GM23338 (cell line): ENCODE measurements around the gene ZDHHC8. TPM values are rescaled to one million over a fixed set of nuclear protein-coding genes. Genes with fewer than 3 reads are reported as not detected.
A peak's percentile ranks its signal among the peaks of the same experiment; 100 is the strongest.

ENCODE experiments used
- ATAC-seq: fragments of 200-7000 bp; cut with Tn5 transposase; 3 replicates; pipeline ENCODE4 v1.9.1; 2020
- DNase-seq: peaks from one replicate; pipeline ENCODE4 v3.0.0-alpha.2; 2015; ENCODE audit warnings: low spot score
- H2AFZ ChIP-seq: fragments of 200-600 bp; sonication (generic); 2 replicates; pipeline ENCODE4 v1.8.0; 2016; ENCODE audit warnings: antibody characterized with exemption, mild to moderate bottlenecking, moderate library complexity
- H3F3A ChIP-seq: fragments of 200-600 bp; sonication (generic); replicated peaks from 2 replicates; pipeline ENCODE4 v1.8.0; 2017; ENCODE audit warnings: antibody characterized with exemption, mixed run types, low read depth
- H3K27ac ChIP-seq: fragments of 200-600 bp; sonication (generic); 2 replicates; pipeline ENCODE4 v1.6.1; 2016; ENCODE audit warnings: low read depth
- H3K27me3 ChIP-seq: fragments of 200-600 bp; sonication (generic); 2 replicates; pipeline ENCODE4 v1.8.0; 2016; ENCODE audit warnings: mild to moderate bottlenecking, mixed run types, moderate library complexity; ENCODE audit not compliant: insufficient read depth
- H3K36me3 ChIP-seq: fragments of 200-600 bp; sonication (generic); 2 replicates; pipeline ENCODE4 v1.8.0; 2016; ENCODE audit warnings: mild to moderate bottlenecking; ENCODE audit not compliant: insufficient read depth
- H3K4me1 ChIP-seq: fragments of 200-600 bp; sonication (generic); 2 replicates; pipeline ENCODE4 v1.8.0; 2016; ENCODE audit warnings: mild to moderate bottlenecking, moderate library complexity; ENCODE audit not compliant: insufficient read depth
- H3K4me2 ChIP-seq: fragments of 200-600 bp; sonication (generic); 2 replicates; pipeline ENCODE4 v1.7.1; 2017; ENCODE audit warnings: mixed run types
- H3K4me3 ChIP-seq: fragments of 200-600 bp; sonication (generic); 2 replicates; pipeline ENCODE4 v1.6.1; 2016; ENCODE audit warnings: mixed run types
- H3K79me2 ChIP-seq: fragments of 200-600 bp; sonication (generic); replicated peaks from 2 replicates; pipeline ENCODE4 v1.8.0; 2017; ENCODE audit warnings: mild to moderate bottlenecking; ENCODE audit not compliant: insufficient read depth
- H3K9me2 ChIP-seq: fragments of 200-600 bp; sonication (generic); 2 replicates; pipeline ENCODE4 v1.8.0; 2017; ENCODE audit not compliant: insufficient read depth
- H4K20me1 ChIP-seq: fragments of 200-600 bp; sonication (generic); replicated peaks from 2 replicates; pipeline ENCODE4 v1.8.0; 2017; ENCODE audit warnings: mild to moderate bottlenecking; ENCODE audit not compliant: insufficient read depth
- H3K27ac Mint-ChIP-seq: 2 replicates; pipeline ENCODE4 v1.8.0; 2020; ENCODE audit warnings: inconsistent platforms, mild to moderate bottlenecking, moderate library complexity, mixed read lengths
- H3K27me3 Mint-ChIP-seq: 3 replicates; pipeline ENCODE4 v1.8.0; 2022; ENCODE audit warnings: low read depth, mild to moderate bottlenecking, moderate library complexity, mixed read lengths, inconsistent platforms; ENCODE audit not compliant: insufficient read depth, poor library complexity
- H3K36me3 Mint-ChIP-seq: 3 replicates; pipeline ENCODE4 v1.8.0; 2021; ENCODE audit warnings: low read depth, mild to moderate bottlenecking, inconsistent platforms, moderate library complexity, mixed read lengths
- H3K4me1 Mint-ChIP-seq: 3 replicates; pipeline ENCODE4 v1.8.0; 2020; ENCODE audit warnings: mild to moderate bottlenecking, inconsistent platforms, mixed read lengths
- H3K4me3 Mint-ChIP-seq: 3 replicates; pipeline ENCODE4 v1.8.0; 2021; ENCODE audit warnings: moderate library complexity, mild to moderate bottlenecking, inconsistent platforms, mixed read lengths
- H3K9me3 Mint-ChIP-seq: 3 replicates; pipeline ENCODE4 v1.8.0; 2020; ENCODE audit warnings: moderate library complexity, mild to moderate bottlenecking, inconsistent platforms, mixed read lengths
- CREB1 ChIP-seq: fragments of 250-450 bp; sonication (Bioruptor Pico); IDR thresholded peaks from 2 replicates; pipeline ENCODE4 v1.5.0; 2020; ENCODE audit warnings: low read depth, mild to moderate bottlenecking, moderate library complexity
- JUNB ChIP-seq: IDR thresholded peaks from one replicate; pipeline ENCODE4 v1.6.1; 2016; ENCODE audit warnings: antibody characterized with exemption; ENCODE audit not compliant: unreplicated experiment
- NANOG ChIP-seq: IDR thresholded peaks from 2 replicates; pipeline ENCODE4 v1.6.1; 2016; ENCODE audit warnings: antibody characterized with exemption, borderline replicate concordance
- ZNF331 ChIP-seq: fragments of 250-450 bp; sonication (Bioruptor Pico); IDR thresholded peaks from 2 replicates; pipeline ENCODE4 v1.5.0; 2020; ENCODE audit warnings: low read depth, mild to moderate bottlenecking, moderate library complexity
- polyA plus RNA-seq: library from polyadenylated mRNA; unstranded; fragments of >200 nt; fragmentation: Nextera tagmentation; extraction: Ambion mirVana; gene quantifications from 2 replicates; pipeline ENCODE4 v1.2.1, GENCODE V29; 2016
- total RNA-seq: library from RNA; depleted of rRNA; stranded (reverse); fragments of >200 nt; shearing (Covaris generic); gene quantifications from 2 replicates; pipeline ENCODE4 v1.2.3, GENCODE V29; 2014
- TF ChIP-seq, protein P1 (sequence below): IDR thresholded peaks from 2 replicates; pipeline ENCODE4 v1.6.1; 2016; ENCODE audit warnings: antibody characterized with exemption
- TF ChIP-seq, protein P2 (sequence below), 2 experiments: fragments of 200-600 bp in 1 of 2; sonication (generic) in 1 of 2; conservative IDR thresholded peaks; 2 replicates each; pipeline versions ENCODE4 v1.5.1 to v1.6.1; 2016 to 2017; ENCODE audit warnings: antibody characterized with exemption in 2 of 2, low read depth in 2 of 2, mild to moderate bottlenecking in 2 of 2, moderate library complexity in 1 of 2
- TF ChIP-seq, protein P3 (sequence below): IDR thresholded peaks from one replicate; pipeline ENCODE4 v1.6.1; 2018; ENCODE audit warnings: antibody characterized with exemption; ENCODE audit not compliant: unreplicated experiment

ZDHHC8 gene
- total and polyA plus RNA-seq, 2 experiments from 2014 or later = 13.7 to 47.6 TPM

DNA sequence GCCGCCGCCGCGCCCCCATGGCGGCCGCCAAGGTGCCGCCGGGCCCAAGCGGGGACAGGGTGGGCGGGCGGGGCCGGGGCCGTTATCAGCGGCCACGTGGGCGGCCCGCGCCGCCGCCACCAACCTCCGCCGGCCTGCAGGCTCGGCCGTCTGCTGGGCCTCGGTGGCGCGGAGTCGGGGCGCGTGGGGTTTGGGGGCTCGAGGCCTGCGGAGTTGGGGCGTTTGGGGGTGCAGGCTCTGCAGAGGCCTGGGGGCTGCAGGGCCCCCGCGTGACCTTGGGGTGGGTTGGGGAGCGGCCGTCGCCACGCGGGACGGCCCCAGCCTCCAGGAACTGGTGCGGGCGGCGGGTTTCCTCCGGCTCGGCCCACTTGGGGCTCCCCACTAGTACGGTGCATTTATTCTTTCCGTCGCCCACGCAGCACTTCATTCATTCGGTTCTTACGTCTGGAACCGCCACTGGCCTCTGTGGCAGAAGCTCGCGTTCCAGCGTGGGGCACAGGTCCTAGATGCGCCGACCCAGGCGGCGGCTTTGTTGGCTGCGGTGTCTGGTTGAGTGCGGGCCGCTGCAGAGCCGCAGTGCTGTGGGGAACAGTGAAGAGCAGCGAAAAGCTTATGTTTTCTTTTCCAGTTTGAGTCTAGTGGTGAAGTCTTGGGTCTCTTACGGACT is 13.8 kb upstream of the ZDHHC8 start:
- H3F3A ChIP-seq = peaks cover 7% of the 10 kb centered on the region; the same call in 1 of the 2 replicates
- H3K9me3 Mint-ChIP-seq = no peaks in the 10 kb centered on the region
- peak overlapping the region; percentile 98 for H3K4me2 ChIP-seq
- H3K4me1 ChIP-seq = peaks cover 16% of the 10 kb centered on the region
- ATAC-seq = peak; percentile 2; the same call in 1 of the 3 replicates
- peaks cover 28% of the 10 kb centered on the region for H3K27me3 Mint-ChIP-seq
- peaks cover 37% of the 10 kb centered on the region for H3K36me3 ChIP-seq
- H3K79me2 ChIP-seq = peaks cover 65% of the 10 kb centered on the region
- peaks cover 20% of the 10 kb centered on the region for H3K4me1 Mint-ChIP-seq
- peak; percentile 32 for DNase-seq
- H3K27me3 ChIP-seq = no peaks in the 10 kb centered on the region
- H3K9me2 ChIP-seq = no peaks in the 10 kb centered on the region
- H3K27ac Mint-ChIP-seq = peak overlapping the region; percentile 96
- peak overlapping the region; percentile 85 for H3K27ac ChIP-seq
- peak overlapping the region; percentile 94 for H3K4me3 Mint-ChIP-seq
- H4K20me1 ChIP-seq = peaks cover 24% of the 10 kb centered on the region
- peaks cover 66% of the 10 kb centered on the region for H3K36me3 Mint-ChIP-seq
- H2AFZ ChIP-seq = no peak overlapping the region
- H3K4me3 ChIP-seq = peak overlapping the region; percentile 98
- TF ChIP-seq CREB1 (CRISPR knock-in tag) (no peak), NANOG (no peak)

DNA sequence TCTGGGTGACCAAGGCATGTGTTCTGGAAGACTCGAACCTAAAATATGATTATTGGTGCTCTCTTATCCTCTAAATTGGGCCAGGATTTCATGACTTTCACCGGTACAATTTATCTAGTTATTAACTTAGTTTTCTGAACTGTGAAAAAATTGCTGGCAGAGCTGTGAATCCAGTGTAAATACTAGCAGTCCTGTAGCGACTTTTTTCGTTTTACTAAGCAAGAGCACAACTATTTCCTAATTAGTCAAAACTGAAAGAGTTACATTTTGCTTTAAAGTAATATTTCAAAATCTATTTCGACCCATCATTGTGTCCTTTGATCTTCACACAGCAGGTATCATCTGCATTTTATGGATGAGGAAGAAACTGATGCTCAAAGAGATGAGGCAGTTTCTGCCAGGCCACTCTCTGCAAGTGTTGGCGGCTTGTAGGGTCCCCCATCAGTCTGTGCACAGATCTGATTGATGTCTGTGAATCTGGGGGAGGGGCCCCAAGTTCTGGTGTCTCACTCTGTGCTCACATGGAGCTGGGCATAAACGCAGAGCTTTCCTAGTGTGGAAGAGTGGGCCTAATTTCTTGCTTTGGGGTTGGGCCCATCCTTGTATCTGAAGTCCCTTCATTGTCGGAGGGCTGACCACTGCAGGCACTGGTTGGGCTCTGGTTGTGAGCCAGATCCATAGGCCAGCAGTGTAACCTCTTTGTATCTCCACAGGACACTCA is 13.1 kb upstream of the ZDHHC8 start:
- H3K4me1 Mint-ChIP-seq = peaks cover 20% of the 10 kb centered on the region
- H3K27me3 ChIP-seq = no peaks in the 10 kb centered on the region
- H3K4me2 ChIP-seq = peak overlapping the region; percentile 98
- H3K9me2 ChIP-seq = no peaks in the 10 kb centered on the region
- H4K20me1 ChIP-seq = peaks cover 24% of the 10 kb centered on the region
- no peak for DNase-seq
- H3K4me3 Mint-ChIP-seq = peak overlapping the region; percentile 94
- H2AFZ ChIP-seq = no peak overlapping the region
- TF ChIP-seq ZNF331 (CRISPR knock-in tag) = no peak
- TF ChIP-seq, protein P1, sequence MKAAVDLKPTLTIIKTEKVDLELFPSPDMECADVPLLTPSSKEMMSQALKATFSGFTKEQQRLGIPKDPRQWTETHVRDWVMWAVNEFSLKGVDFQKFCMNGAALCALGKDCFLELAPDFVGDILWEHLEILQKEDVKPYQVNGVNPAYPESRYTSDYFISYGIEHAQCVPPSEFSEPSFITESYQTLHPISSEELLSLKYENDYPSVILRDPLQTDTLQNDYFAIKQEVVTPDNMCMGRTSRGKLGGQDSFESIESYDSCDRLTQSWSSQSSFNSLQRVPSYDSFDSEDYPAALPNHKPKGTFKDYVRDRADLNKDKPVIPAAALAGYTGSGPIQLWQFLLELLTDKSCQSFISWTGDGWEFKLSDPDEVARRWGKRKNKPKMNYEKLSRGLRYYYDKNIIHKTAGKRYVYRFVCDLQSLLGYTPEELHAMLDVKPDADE = no peak
- TF ChIP-seq JUNB = no peak
- TF ChIP-seq, protein P2, sequence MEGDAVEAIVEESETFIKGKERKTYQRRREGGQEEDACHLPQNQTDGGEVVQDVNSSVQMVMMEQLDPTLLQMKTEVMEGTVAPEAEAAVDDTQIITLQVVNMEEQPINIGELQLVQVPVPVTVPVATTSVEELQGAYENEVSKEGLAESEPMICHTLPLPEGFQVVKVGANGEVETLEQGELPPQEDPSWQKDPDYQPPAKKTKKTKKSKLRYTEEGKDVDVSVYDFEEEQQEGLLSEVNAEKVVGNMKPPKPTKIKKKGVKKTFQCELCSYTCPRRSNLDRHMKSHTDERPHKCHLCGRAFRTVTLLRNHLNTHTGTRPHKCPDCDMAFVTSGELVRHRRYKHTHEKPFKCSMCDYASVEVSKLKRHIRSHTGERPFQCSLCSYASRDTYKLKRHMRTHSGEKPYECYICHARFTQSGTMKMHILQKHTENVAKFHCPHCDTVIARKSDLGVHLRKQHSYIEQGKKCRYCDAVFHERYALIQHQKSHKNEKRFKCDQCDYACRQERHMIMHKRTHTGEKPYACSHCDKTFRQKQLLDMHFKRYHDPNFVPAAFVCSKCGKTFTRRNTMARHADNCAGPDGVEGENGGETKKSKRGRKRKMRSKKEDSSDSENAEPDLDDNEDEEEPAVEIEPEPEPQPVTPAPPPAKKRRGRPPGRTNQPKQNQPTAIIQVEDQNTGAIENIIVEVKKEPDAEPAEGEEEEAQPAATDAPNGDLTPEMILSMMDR (conservative IDR thresholded peaks at IDR 0.05; ENCODE audit: low read depth in 2 of 2) = no peak
- no peak for TF ChIP-seq NANOG
- TF ChIP-seq, protein P3, sequence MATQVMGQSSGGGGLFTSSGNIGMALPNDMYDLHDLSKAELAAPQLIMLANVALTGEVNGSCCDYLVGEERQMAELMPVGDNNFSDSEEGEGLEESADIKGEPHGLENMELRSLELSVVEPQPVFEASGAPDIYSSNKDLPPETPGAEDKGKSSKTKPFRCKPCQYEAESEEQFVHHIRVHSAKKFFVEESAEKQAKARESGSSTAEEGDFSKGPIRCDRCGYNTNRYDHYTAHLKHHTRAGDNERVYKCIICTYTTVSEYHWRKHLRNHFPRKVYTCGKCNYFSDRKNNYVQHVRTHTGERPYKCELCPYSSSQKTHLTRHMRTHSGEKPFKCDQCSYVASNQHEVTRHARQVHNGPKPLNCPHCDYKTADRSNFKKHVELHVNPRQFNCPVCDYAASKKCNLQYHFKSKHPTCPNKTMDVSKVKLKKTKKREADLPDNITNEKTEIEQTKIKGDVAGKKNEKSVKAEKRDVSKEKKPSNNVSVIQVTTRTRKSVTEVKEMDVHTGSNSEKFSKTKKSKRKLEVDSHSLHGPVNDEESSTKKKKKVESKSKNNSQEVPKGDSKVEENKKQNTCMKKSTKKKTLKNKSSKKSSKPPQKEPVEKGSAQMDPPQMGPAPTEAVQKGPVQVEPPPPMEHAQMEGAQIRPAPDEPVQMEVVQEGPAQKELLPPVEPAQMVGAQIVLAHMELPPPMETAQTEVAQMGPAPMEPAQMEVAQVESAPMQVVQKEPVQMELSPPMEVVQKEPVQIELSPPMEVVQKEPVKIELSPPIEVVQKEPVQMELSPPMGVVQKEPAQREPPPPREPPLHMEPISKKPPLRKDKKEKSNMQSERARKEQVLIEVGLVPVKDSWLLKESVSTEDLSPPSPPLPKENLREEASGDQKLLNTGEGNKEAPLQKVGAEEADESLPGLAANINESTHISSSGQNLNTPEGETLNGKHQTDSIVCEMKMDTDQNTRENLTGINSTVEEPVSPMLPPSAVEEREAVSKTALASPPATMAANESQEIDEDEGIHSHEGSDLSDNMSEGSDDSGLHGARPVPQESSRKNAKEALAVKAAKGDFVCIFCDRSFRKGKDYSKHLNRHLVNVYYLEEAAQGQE = no peak
- peaks cover 7% of the 10 kb centered on the region; the same call in 1 of the 2 replicates for H3F3A ChIP-seq
- H3K36me3 ChIP-seq = peaks cover 38% of the 10 kb centered on the region
- peak overlapping the region; percentile 96 for H3K27ac Mint-ChIP-seq
- H3K4me3 ChIP-seq = peak overlapping the region; percentile 98
- peaks cover 66% of the 10 kb centered on the region for H3K79me2 ChIP-seq
- peaks cover 16% of the 10 kb centered on the region for H3K4me1 ChIP-seq
- H3K27ac ChIP-seq = peak overlapping the region; percentile 85
- H3K9me3 Mint-ChIP-seq = no peaks in the 10 kb centered on the region
- H3K36me3 Mint-ChIP-seq = peaks cover 71% of the 10 kb centered on the region
- peaks cover 27% of the 10 kb centered on the region for H3K27me3 Mint-ChIP-seq
- no peak for ATAC-seq
